NT2/D1 (cell line): ENCODE results near the gene STXBP1.

Source experiments
- DNase-seq: peaks from one replicate; pipeline ENCODE4 v3.0.0-alpha.2; 2011; ENCODE audit warnings: low read depth, low spot score
- H3K27me3 ChIP-seq: 2 replicates; pipeline ENCODE4 v1.6.0; 2011; ENCODE audit warnings: mild to moderate bottlenecking; ENCODE audit not compliant: insufficient read length, insufficient read depth
- H3K36me3 ChIP-seq: 2 replicates; pipeline ENCODE4 v1.6.1; 2011; ENCODE audit warnings: mild to moderate bottlenecking, low read length, mixed read lengths; ENCODE audit not compliant: insufficient read depth, insufficient read length
- H3K4me1 ChIP-seq: 2 replicates; pipeline ENCODE4 v1.5.1; 2011; ENCODE audit not compliant: insufficient read depth, insufficient read length
- H3K4me3 ChIP-seq: 2 replicates; pipeline ENCODE4 v1.5.1; 2011; ENCODE audit warnings: low read depth; ENCODE audit not compliant: insufficient read length
- H3K9ac ChIP-seq: 2 replicates; pipeline ENCODE4 v1.6.0; 2011; ENCODE audit warnings: low read depth; ENCODE audit not compliant: insufficient read length
- H3K9me3 ChIP-seq: 2 replicates; pipeline ENCODE4 v1.5.1; 2011; ENCODE audit warnings: mild to moderate bottlenecking, low read length; ENCODE audit not compliant: insufficient read depth
- SUZ12 ChIP-seq: IDR thresholded peaks from 2 replicates; pipeline ENCODE4 v1.6.1; 2011; ENCODE audit not compliant: insufficient read length, insufficient read depth; ENCODE audit errors: extremely low read depth
- YY1 ChIP-seq: IDR thresholded peaks from 2 replicates; pipeline ENCODE4 v1.6.1; 2011; ENCODE audit not compliant: insufficient read length, insufficient read depth
- ZNF274 ChIP-seq: IDR thresholded peaks from 2 replicates; pipeline ENCODE4 v1.6.1; 2011; ENCODE audit warnings: mild to moderate bottlenecking, low read depth, low read length

STXBP1 gene

DNA sequence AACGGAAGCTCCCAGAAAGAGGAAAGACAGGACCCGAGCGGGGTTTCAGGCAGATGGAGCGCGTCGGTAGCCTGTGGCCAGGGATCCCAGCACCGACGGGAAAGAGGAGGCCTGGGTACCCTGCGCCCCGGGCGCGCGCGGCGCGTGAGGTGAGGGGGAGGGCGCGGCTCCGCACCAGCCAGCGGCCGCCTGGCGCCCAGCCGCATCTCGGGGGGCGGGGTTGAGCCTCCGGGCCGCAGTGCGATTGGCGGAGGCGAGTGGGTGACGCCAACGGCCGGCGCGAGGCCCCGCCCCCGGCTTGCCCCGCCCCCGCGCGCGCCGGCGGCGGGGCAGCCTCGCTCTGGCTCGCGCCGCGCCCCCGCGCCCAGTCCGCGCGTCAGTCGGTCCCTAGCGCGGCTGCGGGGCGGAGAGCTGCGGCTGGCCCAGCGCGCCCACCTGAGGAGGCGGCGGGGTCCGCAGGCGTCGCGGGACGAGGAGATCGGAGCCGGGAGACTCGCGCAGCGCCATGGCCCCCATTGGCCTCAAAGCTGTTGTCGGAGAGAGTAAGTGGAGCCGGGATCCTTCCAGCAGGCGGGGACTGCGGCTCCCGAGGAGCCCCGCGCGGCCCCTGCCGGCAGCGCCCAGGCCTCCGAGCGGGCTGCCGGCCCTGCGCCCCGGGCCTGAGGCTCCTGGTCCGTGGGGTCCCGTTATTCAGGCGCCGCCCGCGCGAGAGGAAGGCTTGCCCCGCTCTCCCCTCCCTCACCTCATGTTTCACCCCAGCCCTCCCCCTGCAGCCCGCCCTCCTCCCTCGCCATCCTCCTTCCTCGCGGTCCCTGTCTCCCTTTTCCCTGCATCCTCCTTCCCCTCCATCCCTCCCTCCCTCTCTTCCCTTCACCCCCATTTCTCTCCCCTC lies at the start of gene STXBP1:
Gene STXBP1 (plus strand): TSS at position 379 of the 892 bp plus-strand sequence. CDS start 127 bp downstream, at position 506.
- TF ChIP-seq YY1 (no peak), SUZ12 (no peak), ZNF274 (no peak)
- Histone ChIP-seq H3K9ac (peak within 1 kb of the TSS; percentile 78), H3K36me3 (no peaks in the 10 kb centered on the region), H3K4me1 (peaks cover 4% of the 10 kb centered on the region), H3K27me3 (peaks cover 44% of the 10 kb centered on the region), H3K9me3 (no peaks in the 10 kb centered on the region), H3K4me3 (peak within 1 kb of the TSS; percentile 66)
- peak; percentile 57 for DNase-seq

DNA sequence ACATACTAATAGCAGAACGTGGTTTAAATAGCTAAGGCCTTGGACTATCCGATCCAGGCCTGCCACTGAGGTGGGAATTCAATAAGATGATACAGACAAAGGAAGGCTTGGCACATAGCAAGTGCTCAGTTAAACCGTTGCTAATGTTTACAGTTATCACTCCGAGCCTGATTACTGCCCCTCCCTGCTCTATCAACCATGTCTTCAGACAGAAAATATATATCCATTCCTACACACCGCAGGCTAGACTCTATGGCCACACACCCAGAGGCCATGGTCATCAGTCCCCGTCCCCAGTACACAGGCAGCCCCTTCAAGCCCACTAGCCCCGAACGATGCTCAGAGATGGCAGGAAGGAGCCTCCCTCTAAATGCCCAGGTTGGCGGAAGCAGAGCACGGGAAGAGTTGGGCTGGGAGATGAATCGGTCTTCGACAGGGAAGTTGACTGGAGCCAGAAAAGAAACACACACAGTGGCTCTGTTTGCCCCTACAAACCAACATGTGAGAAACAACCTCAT lies 49.7 kb upstream of the STXBP1 start:
- peaks cover 48% of the 10 kb centered on the region for H3K4me1 ChIP-seq
- H3K36me3 ChIP-seq, result peaks cover 74% of the 10 kb centered on the region
- H3K9ac ChIP-seq, result peak overlapping the region; percentile 21
- H3K4me3 ChIP-seq, result no peak overlapping the region
- no peak for DNase-seq
- TF ChIP-seq YY1, result no peak
- no peak for TF ChIP-seq SUZ12
- no peak for TF ChIP-seq ZNF274
- no peaks in the 10 kb centered on the region for H3K27me3 ChIP-seq
- no peaks in the 10 kb centered on the region for H3K9me3 ChIP-seq

DNA sequence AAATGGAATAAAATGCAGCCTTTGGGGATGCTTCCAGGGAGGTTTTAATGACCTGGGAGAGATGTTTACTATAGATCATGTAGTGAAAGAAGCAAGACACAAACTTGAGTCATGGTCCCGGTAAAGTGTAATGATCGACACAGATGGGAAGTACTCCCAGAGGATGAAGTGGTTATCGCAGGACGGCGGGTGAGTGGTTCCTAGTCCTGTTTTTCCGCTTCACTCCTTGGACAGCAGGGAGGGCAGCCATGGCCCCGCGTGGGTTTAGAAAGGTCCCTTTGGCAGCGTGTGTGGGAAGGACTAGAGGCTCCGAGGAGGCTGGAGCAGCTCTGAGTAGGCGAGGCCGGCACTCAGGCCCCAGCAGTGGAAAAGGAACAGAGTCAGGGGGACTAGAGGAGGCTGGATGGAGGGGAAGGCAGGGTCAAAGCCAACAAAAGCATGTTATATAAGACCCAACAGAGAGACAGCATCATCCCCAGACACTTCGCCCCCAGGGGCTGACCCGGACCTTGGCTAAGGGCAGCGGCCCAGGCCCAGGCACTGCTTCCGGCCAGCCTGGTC lies 49.2 kb upstream of the STXBP1 start:
- no peaks in the 10 kb centered on the region for H3K9me3 ChIP-seq
- H3K27me3 ChIP-seq, result no peaks in the 10 kb centered on the region
- no peak for TF ChIP-seq ZNF274
- no peak for TF ChIP-seq SUZ12
- TF ChIP-seq YY1, result no peak
- no peak for DNase-seq
- no peak overlapping the region for H3K4me3 ChIP-seq
- H3K9ac ChIP-seq, result peak overlapping the region; percentile 57
- H3K4me1 ChIP-seq, result peaks cover 43% of the 10 kb centered on the region
- peaks cover 74% of the 10 kb centered on the region for H3K36me3 ChIP-seq

DNA sequence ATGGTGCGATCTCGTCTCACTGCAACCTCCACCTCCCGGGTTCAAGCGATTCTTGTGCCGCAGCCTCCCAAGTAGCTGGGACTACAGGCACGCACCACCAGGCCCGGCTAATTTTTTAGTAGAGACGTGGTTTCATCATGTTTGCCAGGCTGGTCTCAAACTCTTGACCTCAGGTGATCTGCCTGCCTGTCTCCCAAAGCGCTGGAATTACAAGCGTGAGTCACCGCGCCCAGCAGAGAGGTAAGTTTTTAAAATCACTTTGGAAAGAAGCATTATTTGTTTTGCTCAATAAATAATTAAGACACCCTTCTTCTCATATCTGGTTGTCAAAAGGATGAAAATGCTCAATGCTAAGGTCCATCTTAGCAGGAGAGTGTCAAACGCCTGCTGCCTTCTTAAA lies 48.5 kb upstream of the STXBP1 start:
- Histone ChIP-seq H3K4me1 (peaks cover 37% of the 10 kb centered on the region), H3K36me3 (peaks cover 68% of the 10 kb centered on the region), H3K9me3 (no peaks in the 10 kb centered on the region), H3K4me3 (no peak overlapping the region), H3K9ac (no peak overlapping the region), H3K27me3 (no peaks in the 10 kb centered on the region)
- no peak for DNase-seq
- TF ChIP-seq SUZ12 (no peak), YY1 (no peak), ZNF274 (no peak)

DNA sequence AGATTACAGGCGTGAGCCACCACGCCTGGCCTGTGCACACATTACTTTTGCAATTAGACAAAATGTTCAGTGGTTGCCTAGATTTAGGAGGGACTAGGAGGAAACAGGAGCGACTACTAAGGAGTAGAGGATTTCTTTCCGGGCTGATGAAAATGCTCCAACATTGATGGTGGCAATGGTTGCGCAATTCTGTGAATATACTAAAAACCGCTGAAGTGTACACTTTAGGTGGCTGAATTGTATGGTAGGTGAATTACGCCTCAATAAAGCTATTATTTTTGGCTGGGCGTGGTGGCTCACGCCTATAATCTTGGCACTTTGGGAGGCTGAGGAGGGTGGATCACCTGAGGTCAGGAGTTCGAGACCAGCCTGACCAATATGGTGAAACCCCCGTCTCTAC lies 46.8 kb upstream of the STXBP1 start:
- no peak for DNase-seq
- H3K4me3 ChIP-seq, result no peak overlapping the region
- H3K36me3 ChIP-seq, result peaks cover 52% of the 10 kb centered on the region
- peaks cover 7% of the 10 kb centered on the region for H3K27me3 ChIP-seq
- H3K9me3 ChIP-seq, result no peaks in the 10 kb centered on the region
- H3K4me1 ChIP-seq, result peaks cover 30% of the 10 kb centered on the region
- H3K9ac ChIP-seq, result no peak overlapping the region
- TF ChIP-seq ZNF274 (no peak), YY1 (no peak), SUZ12 (no peak)

DNA sequence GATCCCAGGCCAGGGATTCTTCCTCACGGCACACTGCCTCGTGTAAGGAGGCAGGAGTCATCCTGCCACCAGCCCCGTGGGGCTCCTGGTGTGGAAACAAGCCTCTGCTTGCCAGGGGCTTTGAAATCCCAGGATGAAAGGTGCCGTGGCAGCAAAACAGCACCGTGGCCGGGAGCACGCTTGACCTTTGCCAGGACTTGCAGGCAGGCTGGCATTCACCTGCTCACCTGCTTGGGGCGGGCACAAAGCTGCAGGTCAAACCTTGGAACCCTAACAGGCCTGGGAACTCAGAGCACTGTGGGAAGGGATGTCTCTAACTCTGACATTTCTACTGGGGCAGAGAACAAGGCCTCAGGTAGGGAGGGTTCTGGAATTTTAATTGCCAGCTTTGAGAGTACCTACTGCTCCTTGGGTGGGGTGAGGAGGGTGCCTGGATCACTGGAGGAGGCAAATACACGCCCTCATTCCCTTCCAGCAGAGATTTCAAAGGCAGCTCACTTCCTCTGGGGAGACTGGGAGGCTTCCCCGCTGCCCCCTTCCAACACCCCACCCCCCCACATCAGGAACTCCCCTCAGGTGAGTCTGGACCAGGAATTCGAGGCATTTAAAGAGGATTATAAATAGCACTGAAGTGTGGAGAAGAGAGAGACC lies 45.6 kb upstream of the STXBP1 start:
- TF ChIP-seq SUZ12, result no peak
- TF ChIP-seq ZNF274, result no peak
- no peak for TF ChIP-seq YY1
- DNase-seq, result no peak
- H3K9me3 ChIP-seq, result no peaks in the 10 kb centered on the region
- H3K9ac ChIP-seq, result peak overlapping the region; percentile 14
- no peak overlapping the region for H3K4me3 ChIP-seq
- H3K27me3 ChIP-seq, result peaks cover 16% of the 10 kb centered on the region
- H3K36me3 ChIP-seq, result peaks cover 40% of the 10 kb centered on the region
- peaks cover 18% of the 10 kb centered on the region for H3K4me1 ChIP-seq
